Smooth muscle cell of the brain vasculature (primary cell): ENCODE results near the gene SIRT1.
"Not testable (repeated sequence)": the region's sequence is repeated elsewhere in the genome, so short reads cannot be mapped to it uniquely, and the experiment has no call there.

Source experiments
- DNase-seq: peaks from one replicate; pipeline ENCODE4 v3.0.0-alpha.2; 2012; ENCODE audit warnings: low read depth, low spot score

SIRT1 gene

GRCh38 chr10:67955614-67956013 is 71.2 kb downstream of the SIRT1 start:
- DNase-seq, result no peak

- DNase-seq, result no peak
Observed at GRCh38 chr10:67959839-67960476, 75.5 kb downstream of the SIRT1 start.

GRCh38 chr10:67965456-67965855 is 81.0 kb downstream of the SIRT1 start:
- no peak for DNase-seq

GRCh38 chr10:67966035-67966434 is 81.6 kb downstream of the SIRT1 start:
- DNase-seq, result not testable (repeated sequence)
